ENCODE results near the gene TYMS. TPM values are rescaled to one million over a fixed set of nuclear protein-coding genes. Genes with fewer than 3 reads are reported as not detected.

Gene TYMS
- total and polyA plus RNA-seq, 9 of the 15 experiments (the other 6 are each of a cell fraction or from before 2014, with no cell fraction given) = 69.1 to 409 (median 175) TPM

DNA sequence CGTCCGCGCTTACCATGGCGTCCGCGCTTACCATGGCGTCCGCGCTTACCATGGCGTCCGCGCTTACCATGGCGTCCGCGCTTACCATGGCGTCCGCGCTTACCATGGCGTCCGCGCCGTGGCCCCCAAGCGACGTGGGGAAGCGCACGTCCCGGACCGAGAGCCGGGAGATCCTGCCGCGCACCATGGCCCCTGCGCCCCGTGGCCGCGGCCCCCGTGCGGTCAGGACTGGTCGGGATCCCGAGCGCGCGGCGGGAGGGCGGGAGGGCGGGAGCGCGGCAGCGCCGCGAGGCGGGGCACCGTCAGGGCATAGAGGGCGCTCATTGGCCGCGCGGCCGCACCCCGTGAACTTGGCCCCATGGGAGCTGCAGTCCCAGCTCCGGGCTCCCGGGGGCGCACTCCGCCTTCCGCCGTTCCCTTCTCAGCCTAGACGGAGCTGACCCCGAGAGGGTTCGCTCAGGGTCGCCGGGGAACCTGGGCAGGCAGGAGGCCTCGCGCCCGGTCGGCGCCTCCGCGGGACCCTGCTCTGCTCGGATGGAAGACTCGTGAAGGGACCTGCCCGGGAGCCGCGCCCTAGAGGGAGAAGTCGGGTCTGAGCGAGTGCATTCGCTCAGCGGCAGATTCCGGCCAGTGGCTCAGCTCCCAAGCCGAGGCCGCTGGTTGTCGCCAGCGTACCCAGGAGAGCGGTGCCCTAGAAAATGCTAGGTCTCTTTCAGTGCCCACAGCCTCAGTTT lies 55.1 kb downstream of the TYMS start, which contains the start of gene ENOSF1 (continued):
- TF ChIP-seq, protein P1, sequence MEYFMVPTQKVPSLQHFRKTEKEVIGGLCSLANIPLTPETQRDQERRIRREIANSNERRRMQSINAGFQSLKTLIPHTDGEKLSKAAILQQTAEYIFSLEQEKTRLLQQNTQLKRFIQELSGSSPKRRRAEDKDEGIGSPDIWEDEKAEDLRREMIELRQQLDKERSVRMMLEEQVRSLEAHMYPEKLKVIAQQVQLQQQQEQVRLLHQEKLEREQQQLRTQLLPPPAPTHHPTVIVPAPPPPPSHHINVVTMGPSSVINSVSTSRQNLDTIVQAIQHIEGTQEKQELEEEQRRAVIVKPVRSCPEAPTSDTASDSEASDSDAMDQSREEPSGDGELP (CRISPR knock-in tag; IDR thresholded peaks at IDR 0.05; ENCODE audit: borderline replicate concordance) = peak; percentile 41
- peak; percentile 69 for TF ChIP-seq ETV1 (tag; conservative IDR thresholded peaks at IDR 0.05; ENCODE audit: low read depth)
- TF ChIP-seq, protein P2, sequence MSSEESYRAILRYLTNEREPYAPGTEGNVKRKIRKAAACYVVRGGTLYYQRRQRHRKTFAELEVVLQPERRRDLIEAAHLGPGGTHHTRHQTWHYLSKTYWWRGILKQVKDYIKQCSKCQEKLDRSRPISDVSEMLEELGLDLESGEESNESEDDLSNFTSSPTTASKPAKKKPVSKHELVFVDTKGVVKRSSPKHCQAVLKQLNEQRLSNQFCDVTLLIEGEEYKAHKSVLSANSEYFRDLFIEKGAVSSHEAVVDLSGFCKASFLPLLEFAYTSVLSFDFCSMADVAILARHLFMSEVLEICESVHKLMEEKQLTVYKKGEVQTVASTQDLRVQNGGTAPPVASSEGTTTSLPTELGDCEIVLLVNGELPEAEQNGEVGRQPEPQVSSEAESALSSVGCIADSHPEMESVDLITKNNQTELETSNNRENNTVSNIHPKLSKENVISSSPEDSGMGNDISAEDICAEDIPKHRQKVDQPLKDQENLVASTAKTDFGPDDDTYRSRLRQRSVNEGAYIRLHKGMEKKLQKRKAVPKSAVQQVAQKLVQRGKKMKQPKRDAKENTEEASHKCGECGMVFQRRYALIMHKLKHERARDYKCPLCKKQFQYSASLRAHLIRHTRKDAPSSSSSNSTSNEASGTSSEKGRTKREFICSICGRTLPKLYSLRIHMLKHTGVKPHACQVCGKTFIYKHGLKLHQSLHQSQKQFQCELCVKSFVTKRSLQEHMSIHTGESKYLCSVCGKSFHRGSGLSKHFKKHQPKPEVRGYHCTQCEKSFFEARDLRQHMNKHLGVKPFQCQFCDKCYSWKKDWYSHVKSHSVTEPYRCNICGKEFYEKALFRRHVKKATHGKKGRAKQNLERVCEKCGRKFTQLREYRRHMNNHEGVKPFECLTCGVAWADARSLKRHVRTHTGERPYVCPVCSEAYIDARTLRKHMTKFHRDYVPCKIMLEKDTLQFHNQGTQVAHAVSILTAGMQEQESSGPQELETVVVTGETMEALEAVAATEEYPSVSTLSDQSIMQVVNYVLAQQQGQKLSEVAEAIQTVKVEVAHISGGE (CRISPR knock-in tag; IDR thresholded peaks at IDR 0.05) = peak in 1 of 3 experiments; percentile 51; a peak in 1 of 6 replicates
- TF ChIP-seq, protein P3, sequence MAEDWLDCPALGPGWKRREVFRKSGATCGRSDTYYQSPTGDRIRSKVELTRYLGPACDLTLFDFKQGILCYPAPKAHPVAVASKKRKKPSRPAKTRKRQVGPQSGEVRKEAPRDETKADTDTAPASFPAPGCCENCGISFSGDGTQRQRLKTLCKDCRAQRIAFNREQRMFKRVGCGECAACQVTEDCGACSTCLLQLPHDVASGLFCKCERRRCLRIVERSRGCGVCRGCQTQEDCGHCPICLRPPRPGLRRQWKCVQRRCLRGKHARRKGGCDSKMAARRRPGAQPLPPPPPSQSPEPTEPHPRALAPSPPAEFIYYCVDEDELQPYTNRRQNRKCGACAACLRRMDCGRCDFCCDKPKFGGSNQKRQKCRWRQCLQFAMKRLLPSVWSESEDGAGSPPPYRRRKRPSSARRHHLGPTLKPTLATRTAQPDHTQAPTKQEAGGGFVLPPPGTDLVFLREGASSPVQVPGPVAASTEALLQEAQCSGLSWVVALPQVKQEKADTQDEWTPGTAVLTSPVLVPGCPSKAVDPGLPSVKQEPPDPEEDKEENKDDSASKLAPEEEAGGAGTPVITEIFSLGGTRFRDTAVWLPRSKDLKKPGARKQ (CRISPR knock-in tag; IDR thresholded peaks at IDR 0.05) = peak; percentile 96
